ENCODE data around the gene TSGA10IP. TPM values are rescaled to one million over a fixed set of nuclear protein-coding genes. Genes with fewer than 3 reads are reported as not detected.

TSGA10IP gene
- not detected for total RNA-seq

- H3K9me3 ChIP-seq = no peaks in the 10 kb centered on the region
- no peak within 1 kb of the TSS for H3K4me3 ChIP-seq
- H3K27me3 ChIP-seq = no peaks in the 10 kb centered on the region
- H3K27ac ChIP-seq = no peak within 1 kb of the TSS
- TF ChIP-seq POLR2A (IDR thresholded peaks at IDR 0.05) (no peak), EP300 (IDR thresholded peaks at IDR 0.05) (no peak), CTCF (IDR thresholded peaks at IDR 0.05) (no peak), POLR2AphosphoS5 (IDR thresholded peaks at IDR 0.05) (no peak)
- WGBS = 93% methylated on average over 9 of the region's 13 CpGs
- no peaks in the 10 kb centered on the region for H3K36me3 ChIP-seq
- DNase-seq (ENCODE audit: low spot score in 2 of 2) = no peak
- H3K4me1 ChIP-seq = no peaks in the 10 kb centered on the region
Observed at GRCh38 chr11:65945430-65945911, at the start of gene TSGA10IP. Gene TSGA10IP, plus strand, starts transcription at chr11:65945480. Its CDS starts 196 bp downstream, at chr11:65945676.

GRCh38 chr11:65895482-65895981, 49.7 kb upstream of the TSGA10IP start:
- no peak for TF ChIP-seq EP300 (IDR thresholded peaks at IDR 0.05)
- no peak for TF ChIP-seq POLR2AphosphoS5 (IDR thresholded peaks at IDR 0.05)
- no peak for TF ChIP-seq CTCF (IDR thresholded peaks at IDR 0.05)
- no peak for TF ChIP-seq POLR2A (IDR thresholded peaks at IDR 0.05)
- H3K27me3 ChIP-seq = no peaks in the 10 kb centered on the region
- DNase-seq (ENCODE audit: low spot score in 2 of 2) = no peak
- WGBS = 85% methylated on average over 5 of the region's 5 CpGs
- H3K4me1 ChIP-seq = peaks cover 58% of the 10 kb centered on the region
- no peak overlapping the region for H3K4me3 ChIP-seq
- H3K9me3 ChIP-seq = no peaks in the 10 kb centered on the region
- no peaks in the 10 kb centered on the region for H3K36me3 ChIP-seq
- no peak overlapping the region for H3K27ac ChIP-seq

DNA sequence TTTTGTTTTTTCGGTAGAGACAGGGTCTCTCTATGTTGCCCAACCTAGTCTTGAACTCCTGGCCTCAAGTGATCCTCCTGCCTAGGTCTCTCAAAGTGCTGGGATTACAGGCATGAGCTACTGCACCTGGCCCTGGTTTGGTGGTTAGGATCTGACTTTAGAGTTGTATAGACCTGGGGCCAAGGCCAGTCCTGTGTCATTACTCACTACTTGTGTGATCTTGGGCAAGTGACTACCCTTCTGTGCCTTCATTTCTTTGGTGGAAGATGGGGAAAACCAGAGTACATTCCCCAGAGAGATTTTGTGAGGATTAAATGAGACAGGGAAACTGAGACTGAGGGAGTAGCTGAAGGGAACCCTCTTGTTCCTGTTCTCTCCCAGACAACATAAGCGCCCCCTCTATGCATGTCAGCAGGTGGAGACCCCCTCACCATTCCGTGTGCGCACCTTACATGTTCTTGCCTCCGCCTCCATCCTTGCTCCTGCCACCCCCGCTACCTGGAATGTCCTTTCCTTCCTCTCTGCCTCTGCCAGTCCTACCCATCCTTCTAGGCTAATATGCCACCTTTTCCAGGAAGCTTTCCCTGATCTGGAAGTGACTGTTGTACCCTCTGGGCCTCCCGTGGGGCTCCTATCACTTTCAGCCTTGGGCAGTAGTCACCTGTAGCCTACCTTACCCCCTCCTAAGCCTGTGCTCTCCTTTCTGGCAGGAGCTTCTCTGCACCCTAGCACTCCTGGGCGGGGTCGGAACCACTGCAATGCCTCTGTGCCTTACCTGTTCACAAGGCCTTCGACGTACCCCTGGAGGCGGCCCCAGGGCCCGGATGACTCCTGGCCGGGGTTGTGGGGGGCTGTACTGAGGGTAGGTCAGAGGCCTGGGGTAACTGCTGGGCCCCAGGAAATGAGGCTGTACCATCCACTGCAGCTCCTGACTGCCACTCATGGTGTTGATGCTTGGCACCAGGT, 49.0 kb upstream of the TSGA10IP start:
- no peak for DNase-seq (ENCODE audit: low spot score in 2 of 2)
- WGBS = 91% methylated on average over 14 of the region's 14 CpGs
- H3K27me3 ChIP-seq = no peaks in the 10 kb centered on the region
- no peaks in the 10 kb centered on the region for H3K36me3 ChIP-seq
- H3K4me1 ChIP-seq = peaks cover 59% of the 10 kb centered on the region
- TF ChIP-seq POLR2A (IDR thresholded peaks at IDR 0.05) = no peak
- TF ChIP-seq POLR2AphosphoS5 (IDR thresholded peaks at IDR 0.05) = no peak
- no peak for TF ChIP-seq CTCF (IDR thresholded peaks at IDR 0.05)
- TF ChIP-seq EP300 (IDR thresholded peaks at IDR 0.05) = no peak
- no peak overlapping the region for H3K4me3 ChIP-seq
- no peak overlapping the region for H3K27ac ChIP-seq
- H3K9me3 ChIP-seq = no peaks in the 10 kb centered on the region

- DNase-seq (ENCODE audit: low spot score in 2 of 2) = no peak
- H3K4me1 ChIP-seq = peaks cover 51% of the 10 kb centered on the region
- no peaks in the 10 kb centered on the region for H3K36me3 ChIP-seq
- no peak for TF ChIP-seq POLR2A (IDR thresholded peaks at IDR 0.05)
- no peak for TF ChIP-seq POLR2AphosphoS5 (IDR thresholded peaks at IDR 0.05)
- TF ChIP-seq EP300 (IDR thresholded peaks at IDR 0.05) = no peak
- no peak for TF ChIP-seq CTCF (IDR thresholded peaks at IDR 0.05)
- 86% methylated on average over 4 of the region's 4 CpGs for WGBS
- no peaks in the 10 kb centered on the region for H3K27me3 ChIP-seq
- H3K27ac ChIP-seq = no peak overlapping the region
- H3K9me3 ChIP-seq = no peaks in the 10 kb centered on the region
- no peak overlapping the region for H3K4me3 ChIP-seq
Observed at GRCh38 chr11:65897020-65897471, 48.2 kb upstream of the TSGA10IP start.
